ENCODE results near the gene TRIM65. TPM values are rescaled to one million over a fixed set of nuclear protein-coding genes. Genes with fewer than 3 reads are reported as not detected.

TRIM65 gene
- total and polyA plus RNA-seq, 2 of the 13 experiments (the other 11 are each of a cell fraction or from before 2014, with no cell fraction given), result 10.3 to 22.4 TPM

GRCh38 chr17:75917141-75917916, 20.6 kb upstream of the TRIM65 start (continued):
- TF ChIP-seq RBAK (CRISPR knock-in tag; IDR thresholded peaks at IDR 0.05), result no peak
- TF ChIP-seq ZBTB46 (CRISPR knock-in tag; IDR thresholded peaks at IDR 0.05; ENCODE audit: borderline replicate concordance), result no peak
- TF ChIP-seq ETV5 (CRISPR knock-in tag; IDR thresholded peaks at IDR 0.05; ENCODE audit: borderline replicate concordance), result peak; percentile 14; the same call in 1 of the 2 replicates

DNA sequence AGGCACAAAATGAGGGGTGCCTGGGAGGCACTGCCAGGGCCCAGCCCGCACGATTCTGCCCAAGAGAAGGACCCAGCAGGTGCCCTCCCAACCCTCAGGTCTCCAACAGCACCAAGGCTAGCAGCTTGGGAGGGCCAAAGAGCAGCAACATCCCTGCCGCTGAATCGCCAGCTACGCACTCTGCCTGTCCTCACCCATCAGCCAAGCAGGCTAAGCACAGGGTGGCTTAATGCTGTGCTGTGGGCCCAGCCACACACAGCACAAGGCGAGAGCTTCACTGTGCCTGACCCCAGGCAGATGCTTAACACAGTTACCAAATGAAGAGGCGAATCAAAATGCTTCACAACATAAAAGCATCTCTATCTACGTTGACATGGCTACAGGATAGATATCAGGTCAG, 18.5 kb upstream of the TRIM65 start:
- Histone ChIP-seq H4K20me1 (ENCODE audit: insufficient read depth, low read length) (no peaks in the 10 kb centered on the region), H3K79me2 (ENCODE audit: insufficient read depth, low read length) (no peaks in the 10 kb centered on the region), H3K36me3 (replicated peaks in 1 of 2; ENCODE audit: control insufficient read depth in 1 of 2, insufficient read depth in 2 of 2, low read length in 2 of 2) (no peaks in the 10 kb centered on the region), H3K4me1 (ENCODE audit: insufficient read depth, low read length) (peaks cover 28% of the 10 kb centered on the region), H3K4me3 (replicated peaks in 1 of 3; ENCODE audit: insufficient read depth in 1 of 3, low read depth in 2 of 3, low read length in 3 of 3) (no peak overlapping the region; a peak in 1 of 6 replicates), H2AFZ (ENCODE audit: low read length) (no peak overlapping the region), H3K9me3 (ENCODE audit: low read length) (no peaks in the 10 kb centered on the region), H3K27ac (ENCODE audit: extremely low read length, insufficient read depth, low read length) (no peak overlapping the region), H3K4me2 (ENCODE audit: low read depth, low read length) (peak overlapping the region; percentile 14; the same call in 1 of the 2 replicates), H3K9ac (ENCODE audit: insufficient read depth, low read depth, low read length) (no peak overlapping the region), H3K27me3 (ENCODE audit: control insufficient read depth in 1 of 2, insufficient read depth in 2 of 2, low read length in 2 of 2) (no peaks in the 10 kb centered on the region)
- intact Hi-C loops (cut with micrococcal nuclease; ENCODE audit: unreplicated experiment), result no loop called here
- FAIRE-seq, result no peak
- ChIA-PET POLR2A (interaction anchor here (1.0 to 2.7 kb wide), 4 partner anchors 10 to 88 kb away, joined by 3 to 12 read pairs (median 4); partner anchors contain the start of genes FBF1 and MRPL38), CTCF (ENCODE audit: low intra/inter-chr PET ratio, low total read pairs) (no interaction called here)
- WGBS (ENCODE audit: low lambda C conversion rate), result 87% methylated on average over 8 of the region's 8 CpGs
- in situ Hi-C loops (cut with HindIII; ENCODE audit: extremely low pct_ligation_motif_present, low pct_unique_long_range_greater_than_20kb), result no loop called here
- peak; percentile 36 for ATAC-seq
- DNase-seq (ENCODE audit: low spot score), result no peak
- no TSS peak for BruUV-seq (replicated peaks)
- TF ChIP-seq ZNF33B (CRISPR knock-in tag; IDR thresholded peaks at IDR 0.05) (no peak), TP53 (CRISPR knock-in tag; conservative IDR thresholded peaks at IDR 0.05) (no peak), NFKB2 (CRISPR knock-in tag; IDR thresholded peaks at IDR 0.05; ENCODE audit: borderline replicate concordance) (0 out of 2 replicates have a peak, but pooled peaks have one; percentile 38)
- TF ChIP-seq, protein P1, sequence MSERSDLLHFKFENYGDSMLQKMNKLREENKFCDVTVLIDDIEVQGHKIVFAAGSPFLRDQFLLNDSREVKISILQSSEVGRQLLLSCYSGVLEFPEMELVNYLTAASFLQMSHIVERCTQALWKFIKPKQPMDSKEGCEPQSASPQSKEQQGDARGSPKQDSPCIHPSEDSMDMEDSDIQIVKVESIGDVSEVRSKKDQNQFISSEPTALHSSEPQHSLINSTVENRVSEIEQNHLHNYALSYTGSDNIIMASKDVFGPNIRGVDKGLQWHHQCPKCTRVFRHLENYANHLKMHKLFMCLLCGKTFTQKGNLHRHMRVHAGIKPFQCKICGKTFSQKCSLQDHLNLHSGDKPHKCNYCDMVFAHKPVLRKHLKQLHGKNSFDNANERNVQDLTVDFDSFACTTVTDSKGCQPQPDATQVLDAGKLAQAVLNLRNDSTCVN (CRISPR knock-in tag; IDR thresholded peaks at IDR 0.05; ENCODE audit: borderline replicate concordance), result no peak
- TF ChIP-seq, protein P2, sequence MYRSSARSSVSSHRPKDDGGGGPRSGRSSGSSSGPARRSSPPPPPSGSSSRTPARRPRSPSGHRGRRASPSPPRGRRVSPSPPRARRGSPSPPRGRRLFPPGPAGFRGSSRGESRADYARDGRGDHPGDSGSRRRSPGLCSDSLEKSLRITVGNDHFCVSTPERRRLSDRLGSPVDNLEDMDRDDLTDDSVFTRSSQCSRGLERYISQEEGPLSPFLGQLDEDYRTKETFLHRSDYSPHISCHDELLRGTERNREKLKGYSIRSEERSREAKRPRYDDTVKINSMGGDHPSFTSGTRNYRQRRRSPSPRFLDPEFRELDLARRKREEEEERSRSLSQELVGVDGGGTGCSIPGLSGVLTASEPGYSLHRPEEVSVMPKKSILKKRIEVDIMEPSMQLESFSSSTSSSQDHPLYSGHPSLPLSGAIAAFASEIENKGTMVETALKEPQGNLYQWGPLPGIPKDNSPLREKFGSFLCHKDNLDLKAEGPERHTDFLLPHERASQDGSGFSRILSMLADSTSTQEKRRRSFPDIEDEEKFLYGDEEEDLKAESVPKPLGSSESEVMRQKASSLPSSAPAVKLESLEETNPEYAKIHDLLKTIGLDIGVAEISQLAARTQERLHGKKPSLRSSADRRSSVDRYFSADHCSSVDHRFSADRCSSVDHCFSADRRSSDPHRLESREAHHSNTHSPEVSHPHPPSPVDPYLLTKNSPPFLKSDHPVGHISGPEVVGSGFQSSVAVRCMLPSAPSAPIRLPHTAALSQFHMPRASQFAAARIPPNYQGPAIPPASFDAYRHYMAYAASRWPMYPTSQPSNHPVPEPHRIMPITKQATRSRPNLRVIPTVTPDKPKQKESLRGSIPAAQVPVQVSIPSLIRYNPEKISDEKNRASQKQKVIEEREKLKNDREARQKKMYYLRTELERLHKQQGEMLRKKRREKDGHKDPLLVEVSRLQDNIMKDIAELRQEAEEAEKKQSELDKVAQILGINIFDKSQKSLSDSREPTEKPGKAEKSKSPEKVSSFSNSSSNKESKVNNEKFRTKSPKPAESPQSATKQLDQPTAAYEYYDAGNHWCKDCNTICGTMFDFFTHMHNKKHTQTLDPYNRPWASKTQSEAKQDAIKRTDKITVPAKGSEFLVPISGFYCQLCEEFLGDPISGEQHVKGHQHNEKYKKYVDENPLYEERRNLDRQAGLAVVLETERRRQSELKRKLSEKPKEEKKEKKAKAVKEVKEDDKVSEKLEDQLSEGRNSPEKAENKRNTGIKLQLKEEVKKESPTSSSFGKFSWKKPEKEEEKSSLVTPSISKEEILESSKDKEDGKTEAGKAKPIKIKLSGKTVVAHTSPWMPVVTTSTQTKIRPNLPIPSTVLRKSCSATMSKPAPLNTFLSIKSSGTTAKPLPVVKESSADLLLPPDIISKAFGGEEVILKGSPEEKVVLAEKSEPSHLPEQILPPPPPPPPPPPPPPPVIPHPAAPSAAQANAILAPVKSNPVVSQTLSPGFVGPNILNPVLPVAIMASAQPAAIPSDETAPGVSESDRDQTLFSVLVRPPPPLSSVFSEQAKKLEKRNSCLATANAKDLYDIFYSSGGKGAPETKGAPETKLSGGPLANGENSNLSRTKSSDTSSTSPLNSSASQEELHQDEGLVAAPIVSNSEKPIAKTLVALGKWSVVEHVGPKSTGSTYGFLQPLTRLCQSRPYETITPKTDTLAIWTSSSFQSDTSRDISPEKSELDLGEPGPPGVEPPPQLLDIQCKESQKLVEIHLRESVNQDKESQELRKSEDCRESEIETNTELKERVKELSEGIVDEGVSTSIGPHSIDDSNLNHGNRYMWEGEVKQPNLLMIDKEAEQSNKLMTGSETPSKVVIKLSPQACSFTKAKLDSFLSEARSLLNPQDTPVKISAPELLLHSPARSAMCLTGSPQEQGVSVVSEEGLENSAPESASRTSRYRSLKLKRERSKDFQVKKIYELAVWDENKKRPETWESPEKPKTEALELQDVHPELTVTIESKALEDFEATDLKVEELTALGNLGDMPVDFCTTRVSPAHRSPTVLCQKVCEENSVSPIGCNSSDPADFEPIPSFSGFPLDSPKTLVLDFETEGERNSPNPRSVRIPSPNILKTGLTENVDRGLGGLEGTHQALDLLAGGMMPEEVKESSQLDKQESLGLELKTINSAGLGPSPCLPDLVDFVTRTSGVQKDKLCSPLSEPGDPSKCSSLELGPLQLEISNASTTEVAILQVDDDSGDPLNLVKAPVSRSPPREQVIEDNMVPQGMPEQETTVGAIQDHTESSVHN (CRISPR knock-in tag; IDR thresholded peaks at IDR 0.05), result no peak

All from HepG2 (cell line).